CD4-positive, alpha-beta T cell treated with Interleukin-15 for 1 hour (primary cell): ENCODE measurements around the gene MSH2.
"Not testable (repeated sequence)": the region's sequence is repeated elsewhere in the genome, so short reads cannot be mapped to it uniquely, and the experiment has no call there.

ENCODE experiments used
- DNase-seq: peaks from one replicate; pipeline ENCODE4 v3.0.0-alpha.2; 2020

MSH2 gene

DNA sequence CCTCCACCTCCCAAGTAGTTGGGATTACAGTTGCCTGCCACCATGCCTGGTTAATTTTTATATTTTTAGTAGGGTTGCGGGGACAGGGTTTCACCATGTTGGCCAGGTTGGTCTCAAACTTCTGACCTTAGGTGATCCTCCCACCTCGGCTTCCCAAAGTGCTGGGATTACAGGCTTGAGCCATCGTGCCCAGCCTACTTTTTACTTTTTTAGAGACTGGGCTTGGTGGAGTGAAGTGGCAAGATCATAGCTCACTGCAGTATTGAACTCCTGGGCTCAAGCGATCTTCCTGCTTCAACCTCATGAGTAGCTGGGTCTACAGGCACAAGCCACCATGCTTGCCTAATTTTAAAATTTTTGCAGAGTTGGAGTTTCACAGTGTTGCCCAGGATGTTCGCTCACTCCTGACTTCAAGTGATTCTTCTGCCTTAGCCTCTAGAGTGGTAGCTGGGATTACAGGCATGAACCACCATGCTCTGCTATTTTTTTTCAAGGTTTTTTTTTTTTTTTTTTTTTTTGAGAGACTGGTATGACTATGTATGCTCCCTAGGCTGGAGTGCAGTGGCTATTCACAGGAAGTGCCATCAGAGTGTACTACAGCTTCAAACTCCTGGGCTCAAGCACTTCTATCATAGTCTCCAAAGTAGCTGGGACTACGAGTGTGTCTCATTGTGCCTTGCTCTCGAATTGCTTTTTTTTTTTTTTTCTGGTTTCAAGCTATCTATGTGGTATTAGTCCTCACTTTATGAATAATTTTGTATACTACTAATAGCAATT lies 11.9 kb downstream of the MSH2 start:
- DNase-seq, result no peak

DNA sequence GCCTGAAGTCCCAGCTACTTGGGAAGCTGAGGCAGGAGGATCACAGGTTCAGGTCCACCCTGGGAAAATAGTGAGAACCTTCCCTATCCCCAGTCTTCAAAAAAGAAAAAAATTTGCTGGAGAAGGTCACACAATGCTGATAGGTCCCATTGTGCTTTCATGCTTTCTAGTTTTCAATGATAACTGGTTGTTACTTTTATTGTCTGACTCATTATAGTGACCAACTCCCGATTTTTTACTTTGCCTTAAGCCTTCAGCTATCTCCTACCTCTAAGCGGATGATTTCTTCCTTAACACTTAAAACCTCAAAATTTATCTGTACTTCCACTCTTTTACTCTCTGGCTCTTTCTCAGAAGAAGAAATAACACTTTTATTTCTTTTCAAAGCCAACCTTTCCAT lies 17.3 kb downstream of the MSH2 start:
- DNase-seq, result no peak

DNA sequence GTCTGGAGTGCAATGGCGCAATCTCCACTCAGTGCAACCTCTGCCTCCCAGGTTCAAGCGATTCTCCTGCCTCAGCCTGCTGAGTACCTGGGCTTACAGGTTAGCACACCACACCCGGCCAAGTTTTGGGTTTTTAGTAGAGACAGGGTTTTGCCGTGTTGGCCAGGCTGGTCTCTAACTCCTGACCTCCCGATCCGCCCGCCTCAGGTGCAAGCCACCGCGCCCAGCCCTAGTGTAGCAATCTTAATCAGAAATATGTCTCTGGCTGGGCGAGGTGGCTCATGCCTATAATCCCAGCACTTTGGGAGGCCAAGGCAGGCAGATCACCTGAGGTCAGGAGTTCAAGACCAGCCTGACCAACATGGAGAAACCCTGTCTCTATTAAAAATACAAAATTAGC lies 17.7 kb downstream of the MSH2 start:
- not testable (repeated sequence) for DNase-seq

DNA sequence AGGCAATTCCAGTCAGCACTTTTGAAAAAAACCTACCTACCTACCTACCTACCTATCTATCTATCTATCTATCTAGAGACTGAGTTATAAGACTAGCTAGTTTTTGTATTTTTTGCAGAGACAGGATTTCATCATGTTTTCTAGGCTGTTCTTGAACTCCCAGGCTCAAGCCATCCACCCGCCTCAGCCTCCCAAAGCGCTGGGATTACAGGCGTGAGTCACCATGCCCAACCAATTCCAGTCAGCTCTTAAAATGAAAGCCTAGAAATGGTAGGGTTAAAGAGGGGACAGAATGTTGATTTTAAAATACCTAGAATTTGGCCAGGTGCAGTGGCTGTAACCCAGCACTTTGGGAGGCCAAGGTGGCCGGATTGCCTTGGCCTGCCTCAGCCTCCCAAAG lies 19.1 kb downstream of the MSH2 start:
- no peak for DNase-seq

DNA sequence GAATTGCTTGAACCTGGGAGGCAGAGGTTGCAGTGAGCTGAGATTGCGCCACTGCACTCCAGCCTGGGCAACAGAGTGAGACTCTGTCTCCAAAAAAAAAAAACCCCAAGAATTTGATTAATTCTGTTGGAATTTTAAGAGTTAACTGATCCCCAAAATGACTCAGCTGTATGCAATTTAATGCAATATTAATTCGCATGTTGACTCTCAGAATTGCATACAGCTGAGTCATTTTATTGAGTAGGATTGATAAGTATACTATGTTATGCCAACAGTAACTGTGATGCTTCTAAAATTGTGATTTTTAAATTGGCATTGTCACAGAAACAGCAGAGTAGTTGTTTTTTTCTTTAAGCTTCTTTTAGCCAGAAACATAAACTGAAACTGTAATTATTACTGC lies 19.6 kb downstream of the MSH2 start:
- no peak for DNase-seq

DNA sequence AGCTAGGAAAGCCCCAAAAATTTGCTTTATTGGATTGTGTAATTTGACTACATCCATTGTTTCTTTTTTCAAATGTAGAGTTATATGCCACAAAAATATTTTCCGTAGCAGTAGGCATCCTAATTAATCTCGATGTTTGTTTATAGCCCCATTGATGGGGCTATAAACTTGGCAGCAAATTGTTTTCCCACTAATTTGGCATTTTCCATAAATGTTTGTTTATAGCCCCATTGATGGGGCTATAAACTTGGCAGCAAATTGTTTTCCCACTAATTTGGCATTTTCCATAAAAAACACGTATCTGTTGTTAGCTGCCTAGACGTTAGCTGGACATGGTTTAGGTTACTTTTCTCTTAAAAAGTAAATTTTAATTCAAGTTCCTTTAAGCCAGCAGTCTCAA lies 23.8 kb downstream of the MSH2 start:
- DNase-seq, result no peak

DNA sequence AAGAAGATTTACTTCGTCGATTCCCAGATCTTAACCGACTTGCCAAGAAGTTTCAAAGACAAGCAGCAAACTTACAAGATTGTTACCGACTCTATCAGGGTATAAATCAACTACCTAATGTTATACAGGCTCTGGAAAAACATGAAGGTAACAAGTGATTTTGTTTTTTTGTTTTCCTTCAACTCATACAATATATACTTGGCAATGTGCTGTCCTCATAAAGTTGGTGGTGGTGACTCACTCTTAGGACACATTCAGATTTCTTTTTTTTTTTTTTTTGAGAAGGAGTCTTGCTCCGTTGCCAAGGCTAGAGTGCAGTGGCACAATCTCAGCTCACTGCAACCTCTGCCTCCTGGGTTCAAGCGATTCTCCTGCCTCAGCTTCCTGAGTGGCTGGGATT lies 26.8 kb downstream of the MSH2 start:
- DNase-seq, result no peak

DNA sequence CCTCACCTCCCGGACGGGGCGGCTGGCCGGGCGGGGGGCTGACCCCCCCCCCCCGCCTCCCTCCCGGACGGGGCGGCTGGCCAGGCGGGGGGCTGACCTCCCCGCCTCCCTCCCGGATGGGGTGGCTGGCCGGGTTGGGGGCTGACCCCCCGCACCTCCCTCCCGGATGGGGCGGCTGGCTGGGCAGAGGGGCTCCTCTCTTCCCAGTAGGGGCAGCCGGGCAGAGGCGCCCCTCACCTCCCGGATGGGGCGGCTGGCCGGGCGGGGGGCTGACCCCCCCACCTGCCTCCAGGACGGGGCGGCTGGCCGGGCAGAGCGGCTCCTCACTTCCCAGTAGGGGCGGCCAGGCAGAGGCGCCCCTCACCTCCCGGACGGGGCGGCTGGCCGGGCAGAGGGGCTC lies 30.1 kb downstream of the MSH2 start:
- DNase-seq, result not testable (repeated sequence)

DNA sequence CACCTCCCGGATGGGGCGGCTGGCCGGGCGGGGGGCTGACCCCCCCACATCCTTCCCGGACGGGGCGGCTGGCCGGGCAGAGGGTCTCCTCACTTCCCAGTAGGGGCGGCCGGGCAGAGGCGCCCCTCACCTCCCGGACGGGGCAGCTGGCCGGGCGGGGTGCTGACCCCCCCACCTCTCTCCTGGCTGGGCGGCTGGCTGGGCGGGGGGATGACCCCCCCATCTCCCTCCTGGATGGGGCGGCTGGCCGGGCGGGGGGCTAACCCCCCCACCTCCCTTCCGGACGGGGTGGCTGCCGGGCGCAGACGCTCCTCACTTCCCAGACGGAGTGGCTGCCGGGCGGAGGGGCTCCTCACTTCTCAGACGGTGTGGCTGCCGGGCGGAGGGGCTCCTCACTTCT lies 30.5 kb downstream of the MSH2 start:
- not testable (repeated sequence) for DNase-seq

DNA sequence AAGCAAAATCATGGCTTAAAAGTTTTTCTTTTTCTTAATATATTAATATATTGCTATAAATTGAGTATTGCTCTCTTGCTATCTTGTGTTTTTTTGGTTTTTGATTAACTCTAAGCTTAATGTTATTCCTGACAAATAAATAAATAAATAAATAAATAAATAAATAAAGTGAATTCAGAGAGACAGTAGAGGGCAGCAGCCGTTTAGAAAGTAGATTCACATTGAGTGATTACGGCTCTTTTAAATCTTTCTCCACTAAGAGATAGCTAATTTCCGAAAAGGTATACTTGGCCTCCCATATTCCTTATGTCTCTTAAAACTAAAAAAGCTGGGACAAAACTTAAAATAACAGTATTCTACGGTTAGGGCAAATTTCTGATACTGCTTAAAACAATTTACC lies 34.3 kb downstream of the MSH2 start:
- no peak for DNase-seq

DNA sequence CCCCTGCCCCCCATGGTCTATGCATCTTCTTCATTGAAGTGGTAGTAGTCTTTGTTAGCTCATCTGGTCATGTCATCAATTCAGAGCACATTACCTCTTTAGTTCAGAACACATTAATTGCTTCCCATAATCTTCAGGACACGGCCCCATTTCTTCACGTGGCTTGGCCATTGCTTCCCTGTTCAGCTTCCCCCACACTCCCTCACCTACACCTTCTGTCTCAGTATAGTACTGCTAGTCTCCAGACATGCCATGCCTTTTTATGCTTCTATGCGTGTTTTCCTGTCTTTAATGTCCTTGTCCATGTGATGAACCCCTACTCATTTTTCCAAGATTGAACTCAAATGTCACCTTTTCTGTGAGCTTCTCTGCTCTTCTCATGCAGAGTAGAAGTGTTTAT lies 35.1 kb downstream of the MSH2 start:
- no peak for DNase-seq

DNA sequence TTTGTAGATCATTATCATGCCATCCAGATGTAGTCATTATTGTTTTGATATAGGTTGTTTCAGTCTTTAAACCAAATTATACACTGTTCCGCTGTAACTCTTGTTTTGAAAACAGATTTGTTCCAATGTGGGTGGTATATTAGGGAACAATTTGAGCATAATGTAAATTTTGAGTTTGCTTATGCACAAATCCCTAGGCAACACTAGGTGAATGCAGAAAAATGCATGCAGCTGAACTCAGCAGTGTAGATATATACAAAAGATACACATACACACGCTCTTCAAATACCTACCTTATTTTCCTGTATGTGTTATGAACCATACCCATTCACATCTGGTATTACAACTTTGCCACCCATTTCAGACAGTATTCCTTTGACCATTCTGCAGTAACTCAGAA lies 35.8 kb downstream of the MSH2 start:
- no peak for DNase-seq

DNA sequence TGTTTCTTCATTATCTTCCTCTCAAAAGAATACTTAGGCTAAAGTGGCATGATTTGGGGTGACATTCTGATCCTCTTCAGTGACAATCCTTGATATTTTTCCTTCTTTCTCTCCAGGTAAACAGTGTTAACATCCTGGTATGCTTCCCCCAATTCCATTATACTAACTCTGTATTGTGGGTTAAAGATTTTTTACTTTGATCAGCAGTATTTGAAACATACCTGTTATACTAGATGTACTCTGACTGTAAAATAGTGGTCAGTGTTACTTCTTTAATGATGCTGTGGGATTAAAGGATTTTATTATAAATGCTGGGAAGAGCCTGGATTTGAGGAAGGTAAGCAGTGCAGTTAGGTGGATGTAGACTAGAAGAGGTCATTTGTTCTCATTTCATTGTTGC lies 48.8 kb downstream of the MSH2 start:
- DNase-seq, result no peak

DNA sequence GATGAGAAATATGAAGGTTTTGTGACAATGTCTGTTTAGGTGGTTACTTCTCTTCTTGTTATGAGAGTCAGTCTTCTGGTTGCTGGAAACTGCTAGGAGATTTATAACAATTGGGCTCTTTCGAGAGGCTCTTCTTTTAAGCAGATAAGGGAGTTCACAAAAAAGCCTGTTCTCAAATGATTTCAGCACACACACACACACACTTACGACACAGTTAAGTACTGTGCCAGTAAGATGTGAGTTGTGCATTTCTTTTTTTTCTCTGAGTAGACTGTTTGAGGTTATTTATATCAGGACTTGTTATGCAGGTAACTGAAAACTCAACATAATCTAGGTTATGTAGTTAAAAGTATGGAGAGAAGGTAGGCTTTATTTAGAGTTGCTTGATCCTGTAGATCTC lies 49.8 kb downstream of the MSH2 start:
- no peak for DNase-seq

DNA sequence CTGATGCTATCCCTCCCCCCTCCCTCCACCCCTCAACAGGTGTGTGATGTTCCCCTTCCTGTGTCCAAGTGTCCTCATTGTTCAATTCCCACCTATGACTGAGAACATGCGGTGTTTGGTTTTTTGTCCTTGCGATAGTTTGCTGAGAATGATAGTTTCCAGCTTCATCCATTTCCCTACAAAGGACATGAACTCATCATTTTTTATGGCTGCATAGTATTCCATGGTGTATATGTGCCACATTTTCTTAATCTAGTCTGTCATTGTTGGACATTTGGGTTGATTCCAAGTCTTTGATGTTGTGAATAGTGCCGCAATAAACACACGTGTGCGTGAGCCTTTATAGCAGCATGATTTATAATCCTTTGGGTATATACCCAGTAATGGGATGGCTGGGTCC lies 51.9 kb downstream of the MSH2 start:
- DNase-seq, result not testable (repeated sequence)

DNA sequence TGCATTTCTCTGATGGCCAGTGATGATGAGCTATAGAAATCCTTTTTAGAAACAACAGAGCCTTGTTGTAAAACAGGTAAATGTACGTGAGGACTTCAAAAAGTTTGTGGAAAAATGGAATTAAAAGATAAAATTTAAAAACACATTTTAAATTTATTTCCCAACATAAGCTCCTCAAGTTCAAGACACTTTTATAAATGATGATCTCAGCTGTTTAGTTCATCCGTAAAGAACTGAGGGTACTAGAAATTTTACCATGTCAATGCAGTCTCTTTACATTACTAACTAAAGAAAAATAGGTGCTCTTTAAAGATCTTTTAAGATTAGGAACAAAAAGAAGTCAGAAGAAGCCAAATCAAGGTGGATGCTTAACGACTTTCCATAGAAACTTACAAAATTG lies 52.5 kb downstream of the MSH2 start:
- DNase-seq, result no peak

DNA sequence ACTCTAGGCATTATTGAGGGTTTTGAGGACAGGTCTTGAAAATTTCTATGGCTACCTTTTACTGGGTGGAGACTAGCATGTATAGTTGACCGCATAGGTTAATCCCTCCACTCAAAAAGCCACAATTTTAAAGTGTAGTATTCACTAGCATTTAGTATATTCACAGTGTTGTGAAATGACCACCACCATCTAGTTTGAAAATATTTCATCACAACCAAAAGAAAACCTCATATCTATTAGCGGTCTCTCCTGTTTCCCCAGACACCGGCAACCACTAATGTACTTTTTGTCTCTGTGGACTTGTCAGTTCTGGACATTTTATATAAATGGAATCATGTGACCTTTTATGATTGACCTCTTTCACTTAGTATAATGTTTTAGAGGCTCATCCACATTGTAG lies 53.9 kb downstream of the MSH2 start:
- no peak for DNase-seq

DNA sequence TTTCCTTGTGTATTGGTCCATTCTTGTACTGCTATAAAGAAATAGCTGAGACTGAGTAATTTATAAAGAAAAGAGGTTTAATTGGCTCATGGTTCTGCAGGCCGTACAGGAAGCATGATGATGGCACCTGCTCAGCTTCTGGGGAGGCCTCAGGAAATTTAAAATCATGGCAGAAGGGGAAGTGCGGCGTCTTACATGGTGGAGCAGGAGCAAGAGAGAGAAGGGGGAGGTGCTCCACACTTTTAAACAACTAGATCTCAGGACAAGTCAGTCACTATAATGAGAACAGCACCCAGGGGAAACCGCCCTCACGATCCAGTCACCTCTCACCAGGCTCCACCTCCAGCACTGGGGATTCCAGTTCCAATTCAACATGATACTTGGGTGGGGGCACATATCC lies 54.3 kb downstream of the MSH2 start:
- no peak for DNase-seq

DNA sequence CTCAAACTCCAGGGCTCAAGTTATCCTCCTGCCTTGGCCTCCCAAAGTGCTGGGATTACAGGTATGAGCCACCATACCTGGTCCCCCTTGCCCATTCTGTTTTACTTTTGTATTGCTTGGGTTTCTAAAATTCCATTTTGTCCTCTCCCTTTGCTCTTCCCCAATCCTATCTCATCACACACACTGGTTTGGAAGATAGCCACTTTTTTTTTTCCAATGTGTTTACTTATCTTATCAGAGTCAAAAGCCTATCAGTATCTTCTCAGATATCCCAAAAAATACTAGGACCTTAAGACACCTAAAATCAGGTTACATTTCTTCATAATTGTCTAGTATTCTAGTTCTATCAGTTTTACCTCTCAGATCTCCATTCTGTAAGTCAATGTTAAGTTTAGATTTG lies 56.1 kb downstream of the MSH2 start:
- DNase-seq, result no peak

DNA sequence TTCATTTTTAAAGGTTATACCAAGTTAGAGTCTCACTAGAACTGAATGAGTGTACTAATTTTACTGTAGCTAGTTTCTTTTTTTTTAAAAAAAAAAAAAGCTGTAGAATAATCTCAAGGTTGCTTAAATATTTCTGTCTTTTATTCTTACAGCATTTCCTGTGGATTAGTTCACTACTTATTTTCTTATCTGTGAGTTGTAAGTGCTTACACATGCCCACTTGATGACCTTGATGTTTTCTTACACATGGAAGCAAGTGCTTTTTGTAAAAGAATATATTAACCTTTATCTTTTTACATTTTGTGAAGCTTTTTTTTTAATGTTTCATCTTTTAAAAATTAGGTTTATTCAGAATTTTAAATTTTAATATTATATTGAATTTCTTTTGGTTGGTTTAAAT lies 57.8 kb downstream of the MSH2 start:
- DNase-seq, result no peak

DNA sequence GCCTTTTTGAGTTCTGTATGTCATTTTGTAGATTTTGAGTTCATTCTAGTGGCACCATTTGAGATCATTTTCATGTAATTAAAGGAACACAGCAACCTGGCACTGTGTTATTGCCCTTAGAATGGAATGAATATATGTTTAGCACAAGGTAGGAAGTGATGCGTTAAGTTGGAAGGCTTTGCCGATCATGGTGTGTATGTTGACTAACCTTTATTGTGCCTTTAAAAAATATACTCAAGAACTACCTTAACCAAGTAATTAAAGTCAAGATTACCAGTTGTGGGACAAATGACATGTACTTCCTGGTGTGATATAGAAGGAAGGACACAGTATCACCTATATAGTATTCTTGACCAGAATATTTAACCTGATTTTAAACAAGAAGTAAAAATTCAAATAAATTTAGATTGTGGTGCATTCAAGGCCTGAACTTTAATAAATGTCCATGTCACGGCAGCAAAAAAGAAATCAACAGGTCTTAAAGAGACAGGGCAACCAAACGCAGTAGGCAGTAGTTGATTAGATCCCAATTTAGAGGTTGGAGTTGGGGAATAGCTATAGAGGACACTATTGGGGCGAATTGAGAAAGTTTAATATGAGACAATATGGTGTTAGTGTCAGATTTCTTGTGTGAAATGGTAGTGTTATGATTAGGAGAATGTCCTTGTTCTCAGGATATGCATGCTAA lies 68.6 kb downstream of the MSH2 start:
- no peak for DNase-seq

DNA sequence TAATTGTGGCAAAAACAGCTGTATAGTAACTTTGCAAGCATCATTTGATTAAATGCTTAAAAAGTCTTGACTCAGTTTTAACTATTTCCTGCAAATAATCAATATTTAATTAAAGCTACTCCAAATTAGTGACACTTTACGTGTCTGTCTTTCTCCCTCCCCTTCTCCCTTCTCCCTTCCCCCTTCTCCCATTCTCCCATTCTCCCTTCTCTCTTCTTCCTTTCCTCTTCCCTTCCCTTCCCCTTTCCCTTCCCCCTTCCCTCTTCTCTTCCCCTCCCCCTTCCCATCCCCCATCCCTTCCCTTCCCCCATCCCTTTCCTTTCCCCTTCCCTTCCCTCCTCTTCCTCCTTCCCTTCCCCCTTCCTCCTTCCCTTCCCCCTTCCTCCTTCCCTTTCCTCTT lies 76.9 kb downstream of the MSH2 start:
- DNase-seq, result no peak

DNA sequence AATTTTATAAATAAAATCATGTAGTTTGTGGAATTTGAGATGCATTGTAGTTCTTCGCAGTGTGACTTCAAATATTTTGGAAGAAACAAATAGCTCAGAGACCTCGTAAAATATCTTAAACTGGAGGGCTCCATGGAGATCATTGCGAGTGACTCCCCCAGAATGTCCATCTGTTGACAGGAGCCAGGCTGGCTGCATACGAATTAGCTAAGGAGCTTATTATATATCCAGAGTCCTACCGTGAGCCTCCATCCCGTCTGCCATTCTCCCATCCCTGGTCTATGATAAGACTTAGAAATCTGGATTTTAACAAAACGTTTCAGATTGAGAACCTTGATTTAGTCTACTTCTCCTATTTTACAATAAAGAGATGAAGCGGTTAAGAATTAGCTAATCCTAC lies 80.2 kb downstream of the MSH2 start:
- DNase-seq, result no peak

DNA sequence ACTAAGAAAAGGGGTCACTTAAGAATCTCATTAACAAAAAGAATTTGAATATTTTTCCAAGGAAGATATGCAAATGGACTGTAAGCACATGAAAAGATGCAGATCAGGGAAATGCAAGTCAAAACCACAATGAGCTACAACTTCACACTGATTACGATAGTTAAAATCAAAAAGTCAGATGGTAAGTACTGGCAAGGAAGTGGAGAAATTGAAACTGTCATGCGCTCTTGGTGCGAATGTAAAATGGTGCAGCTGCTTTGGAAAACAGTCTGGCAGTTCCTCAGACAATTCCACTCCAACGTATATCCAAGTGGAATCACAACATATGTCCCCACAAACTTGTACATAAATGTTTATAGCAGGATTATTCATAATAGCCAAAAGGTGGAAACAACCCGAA lies 81.4 kb downstream of the MSH2 start:
- DNase-seq, result no peak

DNA sequence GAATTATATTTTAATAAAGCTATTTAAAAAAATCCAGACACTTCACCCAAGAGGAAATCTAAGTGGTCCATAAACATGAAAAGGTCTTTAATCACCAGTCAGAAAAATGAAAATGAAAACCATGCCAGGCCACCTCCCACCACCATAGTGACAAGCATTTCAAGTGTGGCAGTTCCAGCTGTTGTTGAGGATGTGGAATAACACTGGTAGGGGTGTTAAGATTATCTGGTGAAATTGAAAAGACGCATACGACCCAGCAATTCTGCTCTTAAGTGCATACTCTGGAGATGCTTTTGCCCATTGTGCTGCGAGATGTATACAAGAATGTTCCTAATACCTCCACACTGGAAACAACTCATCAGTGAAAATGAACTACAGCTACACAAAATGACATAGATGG lies 82.2 kb downstream of the MSH2 start:
- DNase-seq, result no peak
